K562 (cell line): ENCODE measurements around the gene CYB5B.

Experiments used
- C11orf30 ChIP-seq: fragments of 450-650 bp; IDR thresholded peaks from 2 replicates; pipeline ENCODE4 v1.6.1; 2016; ENCODE audit warnings: low read depth, mild to moderate bottlenecking
- JUNB ChIP-seq: fragments of 450-650 bp; formaldehyde crosslinking; conservative IDR thresholded peaks from 2 replicates; pipeline ENCODE4 v1.4.0; 2020; ENCODE audit warnings: mild to moderate bottlenecking
- MBD1 ChIP-seq: fragments of 250-450 bp; sonication (Bioruptor Pico); IDR thresholded peaks from 2 replicates; pipeline ENCODE4 v1.8.0; 2022; ENCODE audit warnings: inconsistent platforms
- PYGO2 ChIP-seq: fragments of 450-650 bp; IDR thresholded peaks from 2 replicates; pipeline ENCODE4 v1.6.1; 2016; ENCODE audit warnings: mild to moderate bottlenecking, missing genetic modification characterization, moderate library complexity, missing compliant biosample characterization
- ZBTB8A ChIP-seq: fragments of 450-650 bp; IDR thresholded peaks from 2 replicates; pipeline ENCODE4 v1.6.1; 2018; ENCODE audit warnings: mild to moderate bottlenecking, moderate library complexity; ENCODE audit not compliant: partially characterized antibody
- ZNF263 ChIP-seq: sonication (generic); formaldehyde crosslinking; IDR thresholded peaks from 2 replicates; pipeline ENCODE4 v1.8.0; 2022; ENCODE audit warnings: mild to moderate bottlenecking, missing genetic modification reagents, borderline replicate concordance
- ZNF431 ChIP-seq: sonication (generic); formaldehyde crosslinking; IDR thresholded peaks from 2 replicates; pipeline ENCODE4 v1.8.0; 2022; ENCODE audit warnings: mild to moderate bottlenecking, missing genetic modification reagents
- TF ChIP-seq, protein P1 (sequence below), 3 experiments: IDR thresholded peaks in 2 of 3; conservative IDR thresholded peaks in 1 of 3; 2 replicates each; pipeline ENCODE4 v1.5.1; 2011 to 2012; ENCODE audit warnings: low read length in 3 of 3, mild to moderate bottlenecking in 3 of 3, control low read depth in 2 of 3, improper control_type of control experiment in 1 of 3, inconsistent platforms in 1 of 3, low read depth in 1 of 3, mixed read lengths in 1 of 3, moderate library complexity in 1 of 3; ENCODE audit not compliant: insufficient read depth in 2 of 3
- TF ChIP-seq, protein P2 (sequence below): fragments of 150-350 bp; conservative IDR thresholded peaks from 2 replicates; pipeline ENCODE4 v1.6.1; 2014; ENCODE audit warnings: low read length
- TF ChIP-seq, protein P3 (sequence below), 2 experiments: fragments of 450-650 bp; formaldehyde crosslinking in 1 of 2; IDR thresholded peaks; 2 replicates each; pipeline versions ENCODE4 v1.4.0 to v1.6.1; 2014 to 2020; ENCODE audit warnings: mild to moderate bottlenecking in 2 of 2, borderline replicate concordance in 1 of 2, low read depth in 1 of 2

- TF ChIP-seq, protein P1, sequence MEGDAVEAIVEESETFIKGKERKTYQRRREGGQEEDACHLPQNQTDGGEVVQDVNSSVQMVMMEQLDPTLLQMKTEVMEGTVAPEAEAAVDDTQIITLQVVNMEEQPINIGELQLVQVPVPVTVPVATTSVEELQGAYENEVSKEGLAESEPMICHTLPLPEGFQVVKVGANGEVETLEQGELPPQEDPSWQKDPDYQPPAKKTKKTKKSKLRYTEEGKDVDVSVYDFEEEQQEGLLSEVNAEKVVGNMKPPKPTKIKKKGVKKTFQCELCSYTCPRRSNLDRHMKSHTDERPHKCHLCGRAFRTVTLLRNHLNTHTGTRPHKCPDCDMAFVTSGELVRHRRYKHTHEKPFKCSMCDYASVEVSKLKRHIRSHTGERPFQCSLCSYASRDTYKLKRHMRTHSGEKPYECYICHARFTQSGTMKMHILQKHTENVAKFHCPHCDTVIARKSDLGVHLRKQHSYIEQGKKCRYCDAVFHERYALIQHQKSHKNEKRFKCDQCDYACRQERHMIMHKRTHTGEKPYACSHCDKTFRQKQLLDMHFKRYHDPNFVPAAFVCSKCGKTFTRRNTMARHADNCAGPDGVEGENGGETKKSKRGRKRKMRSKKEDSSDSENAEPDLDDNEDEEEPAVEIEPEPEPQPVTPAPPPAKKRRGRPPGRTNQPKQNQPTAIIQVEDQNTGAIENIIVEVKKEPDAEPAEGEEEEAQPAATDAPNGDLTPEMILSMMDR (IDR thresholded peaks at IDR 0.05 in 2 of 3, conservative IDR thresholded peaks at IDR 0.05 in 1 of 3; ENCODE audit: insufficient read depth in 2 of 3, low read depth in 1 of 3, low read length in 3 of 3), result no peak
- TF ChIP-seq JUNB (CRISPR knock-in tag) (no peak), C11orf30 (no peak), MBD1 (CRISPR knock-in tag) (no peak), ZBTB8A (no peak), ZNF431 (CRISPR knock-in tag) (no peak), ZNF263 (CRISPR knock-in tag) (no peak), PYGO2 (tag) (no peak)
- TF ChIP-seq, protein P2, sequence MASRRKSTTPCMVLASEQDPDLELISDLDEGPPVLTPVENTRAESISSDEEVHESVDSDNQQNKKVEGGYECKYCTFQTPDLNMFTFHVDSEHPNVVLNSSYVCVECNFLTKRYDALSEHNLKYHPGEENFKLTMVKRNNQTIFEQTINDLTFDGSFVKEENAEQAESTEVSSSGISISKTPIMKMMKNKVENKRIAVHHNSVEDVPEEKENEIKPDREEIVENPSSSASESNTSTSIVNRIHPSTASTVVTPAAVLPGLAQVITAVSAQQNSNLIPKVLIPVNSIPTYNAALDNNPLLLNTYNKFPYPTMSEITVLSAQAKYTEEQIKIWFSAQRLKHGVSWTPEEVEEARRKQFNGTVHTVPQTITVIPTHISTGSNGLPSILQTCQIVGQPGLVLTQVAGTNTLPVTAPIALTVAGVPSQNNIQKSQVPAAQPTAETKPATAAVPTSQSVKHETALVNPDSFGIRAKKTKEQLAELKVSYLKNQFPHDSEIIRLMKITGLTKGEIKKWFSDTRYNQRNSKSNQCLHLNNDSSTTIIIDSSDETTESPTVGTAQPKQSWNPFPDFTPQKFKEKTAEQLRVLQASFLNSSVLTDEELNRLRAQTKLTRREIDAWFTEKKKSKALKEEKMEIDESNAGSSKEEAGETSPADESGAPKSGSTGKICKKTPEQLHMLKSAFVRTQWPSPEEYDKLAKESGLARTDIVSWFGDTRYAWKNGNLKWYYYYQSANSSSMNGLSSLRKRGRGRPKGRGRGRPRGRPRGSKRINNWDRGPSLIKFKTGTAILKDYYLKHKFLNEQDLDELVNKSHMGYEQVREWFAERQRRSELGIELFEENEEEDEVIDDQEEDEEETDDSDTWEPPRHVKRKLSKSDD, result no peak
- TF ChIP-seq, protein P3, sequence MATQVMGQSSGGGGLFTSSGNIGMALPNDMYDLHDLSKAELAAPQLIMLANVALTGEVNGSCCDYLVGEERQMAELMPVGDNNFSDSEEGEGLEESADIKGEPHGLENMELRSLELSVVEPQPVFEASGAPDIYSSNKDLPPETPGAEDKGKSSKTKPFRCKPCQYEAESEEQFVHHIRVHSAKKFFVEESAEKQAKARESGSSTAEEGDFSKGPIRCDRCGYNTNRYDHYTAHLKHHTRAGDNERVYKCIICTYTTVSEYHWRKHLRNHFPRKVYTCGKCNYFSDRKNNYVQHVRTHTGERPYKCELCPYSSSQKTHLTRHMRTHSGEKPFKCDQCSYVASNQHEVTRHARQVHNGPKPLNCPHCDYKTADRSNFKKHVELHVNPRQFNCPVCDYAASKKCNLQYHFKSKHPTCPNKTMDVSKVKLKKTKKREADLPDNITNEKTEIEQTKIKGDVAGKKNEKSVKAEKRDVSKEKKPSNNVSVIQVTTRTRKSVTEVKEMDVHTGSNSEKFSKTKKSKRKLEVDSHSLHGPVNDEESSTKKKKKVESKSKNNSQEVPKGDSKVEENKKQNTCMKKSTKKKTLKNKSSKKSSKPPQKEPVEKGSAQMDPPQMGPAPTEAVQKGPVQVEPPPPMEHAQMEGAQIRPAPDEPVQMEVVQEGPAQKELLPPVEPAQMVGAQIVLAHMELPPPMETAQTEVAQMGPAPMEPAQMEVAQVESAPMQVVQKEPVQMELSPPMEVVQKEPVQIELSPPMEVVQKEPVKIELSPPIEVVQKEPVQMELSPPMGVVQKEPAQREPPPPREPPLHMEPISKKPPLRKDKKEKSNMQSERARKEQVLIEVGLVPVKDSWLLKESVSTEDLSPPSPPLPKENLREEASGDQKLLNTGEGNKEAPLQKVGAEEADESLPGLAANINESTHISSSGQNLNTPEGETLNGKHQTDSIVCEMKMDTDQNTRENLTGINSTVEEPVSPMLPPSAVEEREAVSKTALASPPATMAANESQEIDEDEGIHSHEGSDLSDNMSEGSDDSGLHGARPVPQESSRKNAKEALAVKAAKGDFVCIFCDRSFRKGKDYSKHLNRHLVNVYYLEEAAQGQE (IDR thresholded peaks at IDR 0.05; ENCODE audit: borderline replicate concordance), result no peak
- TF ChIP-seq, protein P3 (CRISPR knock-in tag; IDR thresholded peaks at IDR 0.05; ENCODE audit: low read depth), result no peak
These were observed 15.9 kb upstream of the CYB5B start for GRCh38 chr16:69408475-69408874.
